Retina (tissue), 1 donor: ENCODE results near the gene KLHL11.
"Not testable (repeated sequence)": the region's sequence is repeated elsewhere in the genome, so short reads cannot be mapped to it uniquely, and the experiment has no call there.

Source experiments
- DNase-seq: peaks from one replicate; pipeline ENCODE4 v3.0.0-alpha.2; 2016

KLHL11 gene

GRCh38 chr17:41835800-41836549, 29.2 kb downstream of the KLHL11 start, which contains the start of gene NT5C3B:
NT5C3B (minus strand) TSS chr17:41836232; CDS start chr17:41836193, 39 bp downstream.
- peak; percentile 81 for DNase-seq

GRCh38 chr17:41835214-41835799, 29.9 kb downstream of the KLHL11 start:
- DNase-seq: no peak

- not testable (repeated sequence) for DNase-seq
Observed at GRCh38 chr17:41829961-41830360, 35.3 kb downstream of the KLHL11 start.

- no peak for DNase-seq
Observed at GRCh38 chr17:41825175-41825845, 39.9 kb downstream of the KLHL11 start.

GRCh38 chr17:41824086-41824485, 41.1 kb downstream of the KLHL11 start:
- no peak for DNase-seq

GRCh38 chr17:41823580-41823979, 41.6 kb downstream of the KLHL11 start:
- no peak for DNase-seq

- DNase-seq: no peak
Observed at GRCh38 chr17:41823141-41823524, 42.1 kb downstream of the KLHL11 start.

GRCh38 chr17:41822216-41823140, 42.7 kb downstream of the KLHL11 start:
- DNase-seq: no peak

GRCh38 chr17:41821776-41822175, 43.4 kb downstream of the KLHL11 start:
- DNase-seq: no peak

GRCh38 chr17:41818024-41818423, 47.2 kb downstream of the KLHL11 start:
- no peak for DNase-seq

- no peak for DNase-seq
Observed at GRCh38 chr17:41816637-41817320, 48.4 kb downstream of the KLHL11 start.

- DNase-seq: no peak
Observed at GRCh38 chr17:41814195-41814594, 51.0 kb downstream of the KLHL11 start.

GRCh38 chr17:41813699-41814124, 51.5 kb downstream of the KLHL11 start:
- no peak for DNase-seq

- peak; percentile 53 for DNase-seq
Observed at GRCh38 chr17:41813152-41813680, 52.0 kb downstream of the KLHL11 start.

- DNase-seq: peak; percentile 89
Observed at GRCh38 chr17:41812381-41813151, 52.7 kb downstream of the KLHL11 start, which contains the start of gene FKBP10. FKBP10 (plus strand) TSS chr17:41813004; CDS start chr17:41813035, 31 bp downstream.

- peak; percentile 96 for DNase-seq
Observed at GRCh38 chr17:41811549-41812380, 53.5 kb downstream of the KLHL11 start, which contains the start of gene P3H4. P3H4 (minus strand) TSS chr17:41811949; CDS start chr17:41811915, 34 bp downstream.

GRCh38 chr17:41810659-41811548, 54.3 kb downstream of the KLHL11 start:
- no peak for DNase-seq

GRCh38 chr17:41806685-41807445, 58.4 kb downstream of the KLHL11 start:
- DNase-seq: no peak
